Upper lobe of right lung (tissue), 1 donor: ENCODE results near the gene GBX1. TPM values are rescaled to one million over a fixed set of nuclear protein-coding genes. Genes with fewer than 3 reads are reported as not detected.

ENCODE experiments used
- ATAC-seq: fragments of 200-7000 bp; cut with Tn5 transposase; one replicate; pipeline ENCODE4 v1.9.1; 2020; ENCODE audit warnings: mild to moderate bottlenecking, moderate library complexity
- DNase-seq: peaks from one replicate; pipeline ENCODE4 v3.0.0-alpha.2; 2020
- H3K27ac ChIP-seq: fragments of 200-600 bp; one replicate; pipeline ENCODE4 v1.8.0; 2022
- H3K27me3 ChIP-seq: fragments of 200-600 bp; one replicate; pipeline ENCODE4 v1.8.0; 2022; ENCODE audit warnings: mild to moderate bottlenecking
- H3K36me3 ChIP-seq: fragments of 200-600 bp; one replicate; pipeline ENCODE4 v1.8.0; 2022
- H3K4me1 ChIP-seq: fragments of 200-600 bp; one replicate; pipeline ENCODE4 v1.8.0; 2022
- H3K4me3 ChIP-seq: fragments of 200-600 bp; one replicate; pipeline ENCODE4 v1.8.0; 2022; ENCODE audit warnings: mild to moderate bottlenecking
- H3K9me3 ChIP-seq: fragments of 200-600 bp; one replicate; pipeline ENCODE4 v1.8.0; 2022
- intact Hi-C: fragments of 100-400 bp; cut with DNase I; formaldehyde crosslinking; loops from one replicate; pipeline ENCODE4 v1.11.0; 2022
- total RNA-seq: library from RNA; stranded (reverse); fragmentation: NEBNext Ultra II Directional; extraction: Animal tissue kit (Norgen Biotek cat#: 25700); gene quantifications from one replicate; pipeline ENCODE4 v1.2.1, GENCODE V29; 2021
- TF ChIP-seq, protein P1 (sequence below): fragments of 200-600 bp; IDR thresholded peaks from one replicate; pipeline ENCODE4 v1.8.0; 2022; ENCODE audit warnings: antibody characterized with exemption
- donor health status: DM: no; HTN: yes; CAD: no; lungs with severe emphysema.

The GBX1 gene
- total RNA-seq, 1 donor from 2014 or later = not detected

DNA sequence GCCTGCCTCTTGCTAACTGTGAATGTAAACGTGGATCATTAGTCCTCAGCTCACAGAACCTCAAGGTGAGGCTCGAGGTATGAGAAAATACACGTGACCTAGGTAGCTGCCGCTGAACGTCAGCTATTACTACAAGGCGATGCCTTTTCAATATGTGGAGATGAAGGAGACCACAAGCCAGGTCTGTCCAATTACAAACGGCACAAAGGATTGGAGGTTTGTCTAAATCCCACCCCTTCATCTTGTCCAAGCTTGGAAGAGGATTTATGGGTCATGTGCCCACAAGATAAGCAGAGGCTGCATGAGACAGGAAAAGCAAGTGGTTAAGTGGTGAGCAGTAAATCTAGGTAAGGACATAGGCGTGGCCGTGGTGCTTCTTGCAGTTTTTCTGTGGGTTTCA is 39.4 kb upstream of the GBX1 start:
- TF ChIP-seq, protein P1, sequence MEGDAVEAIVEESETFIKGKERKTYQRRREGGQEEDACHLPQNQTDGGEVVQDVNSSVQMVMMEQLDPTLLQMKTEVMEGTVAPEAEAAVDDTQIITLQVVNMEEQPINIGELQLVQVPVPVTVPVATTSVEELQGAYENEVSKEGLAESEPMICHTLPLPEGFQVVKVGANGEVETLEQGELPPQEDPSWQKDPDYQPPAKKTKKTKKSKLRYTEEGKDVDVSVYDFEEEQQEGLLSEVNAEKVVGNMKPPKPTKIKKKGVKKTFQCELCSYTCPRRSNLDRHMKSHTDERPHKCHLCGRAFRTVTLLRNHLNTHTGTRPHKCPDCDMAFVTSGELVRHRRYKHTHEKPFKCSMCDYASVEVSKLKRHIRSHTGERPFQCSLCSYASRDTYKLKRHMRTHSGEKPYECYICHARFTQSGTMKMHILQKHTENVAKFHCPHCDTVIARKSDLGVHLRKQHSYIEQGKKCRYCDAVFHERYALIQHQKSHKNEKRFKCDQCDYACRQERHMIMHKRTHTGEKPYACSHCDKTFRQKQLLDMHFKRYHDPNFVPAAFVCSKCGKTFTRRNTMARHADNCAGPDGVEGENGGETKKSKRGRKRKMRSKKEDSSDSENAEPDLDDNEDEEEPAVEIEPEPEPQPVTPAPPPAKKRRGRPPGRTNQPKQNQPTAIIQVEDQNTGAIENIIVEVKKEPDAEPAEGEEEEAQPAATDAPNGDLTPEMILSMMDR = no peak
- Histone ChIP-seq H3K4me3 (no peak overlapping the region), H3K27me3 (peaks cover 11% of the 10 kb centered on the region), H3K9me3 (no peaks in the 10 kb centered on the region), H3K36me3 (no peaks in the 10 kb centered on the region), H3K27ac (no peak overlapping the region), H3K4me1 (no peaks in the 10 kb centered on the region)
- ATAC-seq (no peak), DNase-seq (no peak)
- intact Hi-C loops = no loop called here

DNA sequence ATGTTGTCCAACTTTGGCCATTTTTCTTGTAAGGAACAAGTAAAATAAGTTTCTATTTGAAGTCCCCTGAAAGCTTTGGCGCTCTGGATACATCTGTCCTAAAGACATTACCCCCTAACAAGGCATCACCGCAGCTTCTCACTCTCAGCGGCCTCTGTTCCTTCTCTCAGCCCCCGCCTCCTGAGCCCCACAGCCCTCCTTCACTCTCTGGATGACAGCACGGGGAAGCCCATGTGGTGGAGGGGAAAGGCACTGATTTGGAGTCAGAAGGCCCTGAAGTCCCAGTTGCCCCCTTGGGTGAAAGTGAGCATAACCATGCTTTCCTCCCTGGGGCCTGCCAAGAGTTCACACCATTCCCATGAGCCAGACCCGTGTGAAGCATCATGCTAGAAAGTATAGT is 38.2 kb upstream of the GBX1 start:
- Histone ChIP-seq H3K4me3 (no peak overlapping the region), H3K27me3 (peaks cover 11% of the 10 kb centered on the region), H3K27ac (no peak overlapping the region), H3K36me3 (no peaks in the 10 kb centered on the region), H3K4me1 (no peaks in the 10 kb centered on the region), H3K9me3 (no peaks in the 10 kb centered on the region)
- intact Hi-C loops = no loop called here
- TF ChIP-seq, protein P1 = no peak
- ATAC-seq (no peak), DNase-seq (no peak)

DNA sequence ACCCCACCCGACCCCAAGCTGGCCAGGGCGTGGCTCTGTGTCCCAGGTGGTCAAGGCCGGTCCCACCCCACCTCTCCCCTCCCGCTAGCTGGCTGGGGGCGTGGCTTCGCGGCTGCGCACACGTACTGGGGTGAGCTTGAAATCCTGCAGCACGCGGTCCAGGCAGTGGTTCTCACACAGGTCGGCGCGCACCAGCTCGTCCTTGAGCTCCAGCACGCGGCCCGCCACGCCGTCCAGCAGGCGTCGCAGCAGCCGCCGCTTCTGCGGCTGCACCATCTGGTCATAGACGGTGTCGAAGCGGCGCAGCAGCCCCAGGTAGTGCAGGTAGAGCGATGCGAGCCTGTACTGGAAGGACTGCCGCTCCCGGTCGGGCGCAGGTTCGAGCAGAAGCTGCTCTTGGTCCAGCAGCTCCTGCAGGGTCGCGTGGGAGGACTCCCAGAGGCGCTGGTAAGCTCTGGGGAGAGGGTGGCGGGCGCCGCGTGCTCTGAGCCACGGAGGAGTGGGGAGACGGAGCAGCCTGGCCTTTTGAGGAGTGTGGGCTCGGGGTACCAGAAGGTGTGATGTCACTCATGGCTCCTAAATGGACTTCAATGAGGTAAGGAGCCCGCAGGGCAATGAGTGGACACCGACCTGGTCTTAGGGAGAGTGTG is 37.0 kb upstream of the GBX1 start:
- Histone ChIP-seq H3K27me3 (peaks cover 11% of the 10 kb centered on the region), H3K27ac (no peak overlapping the region), H3K4me1 (no peaks in the 10 kb centered on the region), H3K4me3 (no peak overlapping the region), H3K9me3 (no peaks in the 10 kb centered on the region), H3K36me3 (no peaks in the 10 kb centered on the region)
- ATAC-seq (peak; percentile 14), DNase-seq (no peak)
- intact Hi-C loops = no loop called here
- TF ChIP-seq, protein P1 = no peak

DNA sequence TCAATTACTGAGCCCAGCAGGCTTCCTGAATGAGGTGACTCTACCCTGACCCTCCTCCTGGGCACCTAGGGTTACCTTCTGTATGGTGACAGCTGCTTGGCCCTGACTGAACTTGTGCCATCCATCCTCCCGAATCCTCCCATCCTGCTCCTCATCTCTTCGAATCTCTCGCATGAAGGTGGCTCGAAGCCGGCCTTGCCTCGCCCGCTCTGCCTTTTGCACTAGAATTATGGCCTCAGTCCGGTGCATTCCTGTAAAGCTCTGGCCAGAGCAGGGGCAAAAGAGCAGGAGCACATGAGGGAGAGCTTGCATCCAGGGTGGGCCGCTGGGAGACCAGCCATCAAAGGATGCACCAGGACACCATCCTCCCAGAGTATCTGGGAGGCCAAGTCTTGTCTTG is 35.3 kb upstream of the GBX1 start:
- Histone ChIP-seq H3K27ac (no peak overlapping the region), H3K4me1 (no peaks in the 10 kb centered on the region), H3K4me3 (no peak overlapping the region), H3K9me3 (no peaks in the 10 kb centered on the region), H3K27me3 (peaks cover 11% of the 10 kb centered on the region), H3K36me3 (no peaks in the 10 kb centered on the region)
- ATAC-seq (no peak), DNase-seq (no peak)
- intact Hi-C loops = no loop called here
- TF ChIP-seq, protein P1 = no peak

DNA sequence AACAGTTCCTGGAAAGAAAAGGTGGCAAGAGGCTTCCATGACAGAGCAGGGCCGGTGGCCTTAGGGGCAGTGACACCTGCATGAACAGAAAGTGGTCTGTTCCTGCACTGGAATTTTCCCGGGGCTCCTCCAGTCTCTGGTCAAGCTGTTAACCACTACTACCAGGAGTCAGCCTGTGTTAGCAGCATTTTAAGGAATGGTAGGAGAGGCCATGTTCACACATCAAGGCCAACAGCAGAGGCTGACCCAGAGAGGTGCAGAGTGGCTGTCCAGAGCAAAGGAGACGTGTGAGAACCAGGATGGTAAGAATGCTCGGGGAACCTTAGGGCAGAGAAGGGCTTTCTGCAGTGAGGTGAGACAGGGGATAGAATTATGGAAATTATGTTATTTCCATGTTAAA is 34.3 kb upstream of the GBX1 start:
- Histone ChIP-seq H3K4me1 (no peaks in the 10 kb centered on the region), H3K27ac (no peak overlapping the region), H3K36me3 (no peaks in the 10 kb centered on the region), H3K4me3 (no peak overlapping the region), H3K27me3 (peaks cover 11% of the 10 kb centered on the region), H3K9me3 (no peaks in the 10 kb centered on the region)
- DNase-seq = no peak
- TF ChIP-seq, protein P1 = no peak
- ATAC-seq = no peak
- intact Hi-C loops = no loop called here

DNA sequence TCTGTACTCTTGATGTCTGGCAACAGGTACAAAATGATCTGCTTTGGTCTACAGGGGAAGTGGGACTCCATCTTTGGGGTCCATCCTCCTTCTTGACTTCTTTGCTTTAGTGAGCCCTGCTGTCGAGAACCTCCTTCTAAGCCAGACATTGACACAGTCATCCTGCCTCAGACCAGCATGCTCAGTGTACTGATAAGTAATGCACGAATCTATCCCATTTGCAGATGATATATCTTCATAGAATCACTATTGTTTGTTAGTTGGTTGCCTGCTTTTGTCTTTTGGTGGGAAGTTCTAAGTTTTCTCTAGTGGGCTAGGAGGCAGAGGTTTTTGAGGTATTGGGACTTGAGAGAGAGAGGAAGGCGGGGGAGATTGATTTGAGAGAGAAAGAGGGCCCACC is 33.9 kb upstream of the GBX1 start:
- DNase-seq (no peak), ATAC-seq (no peak)
- peaks cover 11% of the 10 kb centered on the region for H3K27me3 ChIP-seq
- H3K36me3 ChIP-seq = no peaks in the 10 kb centered on the region
- H3K4me3 ChIP-seq = no peak overlapping the region
- no peaks in the 10 kb centered on the region for H3K4me1 ChIP-seq
- no peaks in the 10 kb centered on the region for H3K9me3 ChIP-seq
- intact Hi-C loops = no loop called here
- TF ChIP-seq, protein P1 = no peak
- no peak overlapping the region for H3K27ac ChIP-seq
